A673 (cell line): ENCODE results near the gene CHKA.

ENCODE experiments used
- CTCF ChIP-seq: fragments of 300-800, 200-600 bp; sonication (generic); conservative IDR thresholded peaks from 2 replicates; pipeline ENCODE4 v1.5.1; 2017; ENCODE audit warnings: low read depth, mild to moderate bottlenecking, antibody characterized with exemption, low read length, moderate library complexity, mixed read lengths
- EZH2 ChIP-seq: fragments of 200-600 bp; sonication (generic); IDR thresholded peaks from 2 replicates; pipeline ENCODE4 v1.6.1; 2017; ENCODE audit warnings: borderline replicate concordance, low read depth, mild to moderate bottlenecking, mixed read lengths, antibody characterized with exemption, low read length; ENCODE audit not compliant: poor library complexity, severe bottlenecking

DNA sequence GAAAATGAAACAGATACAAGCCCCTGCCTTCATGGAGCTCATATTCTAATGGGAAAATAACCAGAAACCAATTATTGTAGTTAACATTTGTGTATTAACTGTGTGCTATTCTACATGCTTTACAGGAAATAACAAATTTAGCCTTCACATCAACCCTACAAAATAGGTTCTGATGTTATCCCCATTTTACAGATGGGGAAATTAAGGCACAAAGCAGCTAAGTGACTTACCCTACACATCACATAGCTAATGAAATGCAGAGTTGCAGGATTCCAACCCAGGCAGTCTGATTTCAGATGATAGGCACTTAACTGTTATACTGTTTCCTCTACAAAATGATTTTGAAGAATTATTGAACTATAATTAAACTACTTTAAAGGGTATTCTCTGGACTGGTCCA, 48.3 kb upstream of the CHKA start:
- TF ChIP-seq CTCF (no peak), EZH2 (no peak)
